PC-3 (cell line): ENCODE data around the gene ACKR3.

ENCODE experiments used
- EZH2 ChIP-seq: fragments of 300-600 bp; sonication (generic); IDR thresholded peaks from one replicate; pipeline ENCODE4 v1.6.1; 2017; ENCODE audit warnings: antibody characterized with exemption, mild to moderate bottlenecking, low read length; ENCODE audit not compliant: unreplicated experiment
- EZH2phosphoT487 ChIP-seq: fragments of 300-600 bp; sonication (generic); IDR thresholded peaks from 2 replicates; pipeline ENCODE4 v1.6.1; 2018; ENCODE audit warnings: mild to moderate bottlenecking, antibody characterized with exemption, low read length, borderline replicate concordance
- TF ChIP-seq, protein P1 (sequence below): fragments of 300-600 bp; sonication (generic); conservative IDR thresholded peaks from 2 replicates; pipeline ENCODE4 v1.5.1; 2017; ENCODE audit warnings: antibody characterized with exemption, low read depth, mild to moderate bottlenecking, low read length

DNA sequence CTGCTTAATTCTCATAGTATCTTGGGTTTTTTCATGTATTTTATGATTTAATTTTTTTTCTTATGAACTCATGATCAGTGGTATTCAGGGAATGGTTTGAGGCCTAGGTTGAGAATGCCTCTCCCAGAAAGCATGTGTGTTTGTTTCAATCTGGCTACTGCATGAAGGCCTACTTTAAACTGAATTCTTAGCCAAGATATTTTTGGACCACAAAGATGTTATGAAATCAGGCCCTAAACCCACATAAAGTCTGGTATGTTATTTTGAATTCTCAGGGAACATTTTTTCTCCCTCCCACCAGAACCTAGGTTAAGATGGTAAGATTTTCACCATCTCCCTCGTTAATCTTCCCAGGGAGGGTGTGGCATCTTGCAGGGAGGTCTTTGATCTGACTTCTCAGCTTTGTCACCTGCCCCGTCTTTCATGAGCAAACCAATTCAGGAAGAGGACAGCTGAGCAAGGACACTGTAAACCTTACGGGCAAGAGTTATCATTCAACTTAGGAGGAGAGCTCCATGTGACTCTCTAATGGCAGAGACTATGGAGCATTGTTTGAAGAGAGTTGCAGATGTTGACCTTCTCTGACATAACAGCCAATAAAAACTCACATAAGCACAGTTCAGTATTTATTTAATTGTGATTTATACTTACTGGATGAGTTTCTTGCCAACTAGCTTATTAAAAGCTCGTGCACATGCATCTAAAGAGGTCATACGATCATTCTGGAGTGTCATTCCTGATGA lies 21.3 kb upstream of the ACKR3 start:
- TF ChIP-seq, protein P1, sequence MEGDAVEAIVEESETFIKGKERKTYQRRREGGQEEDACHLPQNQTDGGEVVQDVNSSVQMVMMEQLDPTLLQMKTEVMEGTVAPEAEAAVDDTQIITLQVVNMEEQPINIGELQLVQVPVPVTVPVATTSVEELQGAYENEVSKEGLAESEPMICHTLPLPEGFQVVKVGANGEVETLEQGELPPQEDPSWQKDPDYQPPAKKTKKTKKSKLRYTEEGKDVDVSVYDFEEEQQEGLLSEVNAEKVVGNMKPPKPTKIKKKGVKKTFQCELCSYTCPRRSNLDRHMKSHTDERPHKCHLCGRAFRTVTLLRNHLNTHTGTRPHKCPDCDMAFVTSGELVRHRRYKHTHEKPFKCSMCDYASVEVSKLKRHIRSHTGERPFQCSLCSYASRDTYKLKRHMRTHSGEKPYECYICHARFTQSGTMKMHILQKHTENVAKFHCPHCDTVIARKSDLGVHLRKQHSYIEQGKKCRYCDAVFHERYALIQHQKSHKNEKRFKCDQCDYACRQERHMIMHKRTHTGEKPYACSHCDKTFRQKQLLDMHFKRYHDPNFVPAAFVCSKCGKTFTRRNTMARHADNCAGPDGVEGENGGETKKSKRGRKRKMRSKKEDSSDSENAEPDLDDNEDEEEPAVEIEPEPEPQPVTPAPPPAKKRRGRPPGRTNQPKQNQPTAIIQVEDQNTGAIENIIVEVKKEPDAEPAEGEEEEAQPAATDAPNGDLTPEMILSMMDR, result no peak
- no peak for TF ChIP-seq EZH2
- no peak for TF ChIP-seq EZH2phosphoT487
